CD14-positive monocyte (primary cell): ENCODE data around the gene FAM236C. TPM values are rescaled to one million over a fixed set of nuclear protein-coding genes. Genes with fewer than 3 reads are reported as not detected.
"Not testable (repeated sequence)": the region's sequence is repeated elsewhere in the genome, so short reads cannot be mapped to it uniquely, and the experiment has no call there.

Experiments
- DNase-seq, 3 donors: peaks; one replicate each; pipeline ENCODE4 v3.0.0-alpha.2; 2011 to 2022
- H2AFZ ChIP-seq: 2 replicates; pipeline ENCODE4 v1.6.0; 2012; ENCODE audit warnings: mild to moderate bottlenecking, low read depth, low read length, inconsistent platforms; ENCODE audit not compliant: insufficient read depth, poor library complexity, severe bottlenecking
- H3K27ac ChIP-seq, 2 donors: 1 replicate in 1 of 2; 2 replicates in 1 of 2; pipeline ENCODE4 v1.5.1; 2012 to 2013; ENCODE audit warnings: low read length in 2 of 2, control low read depth in 1 of 2, inconsistent platforms in 1 of 2, low read depth in 1 of 2, mild to moderate bottlenecking in 1 of 2
- H3K27me3 ChIP-seq, 2 donors: one replicate each; pipeline versions ENCODE4 v1.6.0 to v1.6.1; 2011 to 2013; ENCODE audit warnings: low read length in 2 of 2; ENCODE audit not compliant: control insufficient read depth in 2 of 2, insufficient read depth in 2 of 2
- H3K36me3 ChIP-seq, 2 donors: replicated peaks in 1 of 2; 1 replicate in 1 of 2; 2 replicates in 1 of 2; pipeline versions ENCODE4 v1.5.1 to v1.6.1; 2012 to 2013; ENCODE audit warnings: low read length in 2 of 2, control low read depth in 1 of 2, inconsistent platforms in 1 of 2, mild to moderate bottlenecking in 1 of 2; ENCODE audit not compliant: insufficient read depth in 2 of 2, control insufficient read depth in 1 of 2
- H3K4me1 ChIP-seq, 2 donors: 1 replicate in 1 of 2; 2 replicates in 1 of 2; pipeline versions ENCODE4 v1.5.1 to v1.6.1; 2012 to 2013; ENCODE audit warnings: low read length in 2 of 2, control low read depth in 1 of 2, inconsistent platforms in 1 of 2, mild to moderate bottlenecking in 1 of 2, moderate library complexity in 1 of 2; ENCODE audit not compliant: insufficient read depth in 2 of 2, control insufficient read depth in 1 of 2
- H3K4me2 ChIP-seq: replicated peaks from 2 replicates; pipeline ENCODE3; 2012; ENCODE audit warnings: low read length, moderate library complexity, mild to moderate bottlenecking; ENCODE audit not compliant: poor library complexity, severe bottlenecking; ENCODE audit errors: extremely low read depth
- H3K4me3 ChIP-seq, 3 experiments: fragments of 200-600 bp in 1 of 3; sonication (generic) in 1 of 3; replicated peaks in 1 of 3; 1 replicate in 2 of 3; 2 replicates in 1 of 3; pipeline ENCODE4 v1.5.1; 2011 to 2013; ENCODE audit warnings: low read length in 3 of 3, mild to moderate bottlenecking in 3 of 3, control low read depth in 2 of 3, low read depth in 2 of 3, inconsistent platforms in 1 of 3, moderate library complexity in 1 of 3
- H3K79me2 ChIP-seq: 2 replicates; pipeline ENCODE4 v1.6.0; 2012; ENCODE audit warnings: mild to moderate bottlenecking, control low read depth, inconsistent platforms, low read length, moderate library complexity; ENCODE audit not compliant: insufficient read depth
- H3K9ac ChIP-seq: 2 replicates; pipeline ENCODE4 v1.6.0; 2017; ENCODE audit warnings: low read length, mild to moderate bottlenecking; ENCODE audit not compliant: insufficient read depth, poor library complexity, severe bottlenecking
- H3K9me3 ChIP-seq, 2 donors: replicated peaks in 1 of 2; 1 replicate in 1 of 2; 2 replicates in 1 of 2; pipeline versions ENCODE4 v1.5.1 to v1.6.1; 2012 to 2013; ENCODE audit warnings: low read length in 2 of 2, control low read depth in 1 of 2; ENCODE audit not compliant: control insufficient read depth in 1 of 2, insufficient read depth in 1 of 2
- H4K20me1 ChIP-seq: 2 replicates; pipeline ENCODE4 v1.6.0; 2012; ENCODE audit warnings: mild to moderate bottlenecking, low read length, control low read depth, moderate library complexity; ENCODE audit not compliant: insufficient read depth
- H3K27ac Mint-ChIP-seq, 7 donors: one replicate each; pipeline ENCODE4 v1.8.0; 2020; ENCODE audit warnings: mild to moderate bottlenecking in 7 of 7, mixed read lengths in 7 of 7, moderate library complexity in 6 of 7, inconsistent platforms in 2 of 7
- H3K27me3 Mint-ChIP-seq, 3 donors: one replicate each; pipeline ENCODE4 v1.8.0; 2021 to 2022; ENCODE audit warnings: low read depth in 3 of 3, mild to moderate bottlenecking in 3 of 3, mixed read lengths in 3 of 3, moderate library complexity in 3 of 3, inconsistent platforms in 1 of 3
- H3K36me3 Mint-ChIP-seq, 2 donors: one replicate each; pipeline ENCODE4 v1.8.0; 2020; ENCODE audit warnings: mixed read lengths in 2 of 2, inconsistent platforms in 1 of 2, mild to moderate bottlenecking in 1 of 2
- H3K4me1 Mint-ChIP-seq: one replicate; pipeline ENCODE4 v1.8.0; 2020; ENCODE audit warnings: mild to moderate bottlenecking, mixed read lengths
- H3K4me3 Mint-ChIP-seq, 2 donors: one replicate each; pipeline ENCODE4 v1.8.0; 2020; ENCODE audit warnings: mild to moderate bottlenecking in 2 of 2, mixed read lengths in 2 of 2, moderate library complexity in 1 of 2
- H3K9me3 Mint-ChIP-seq, 7 donors: one replicate each; pipeline ENCODE4 v1.8.0; 2020 to 2022; ENCODE audit warnings: mixed read lengths in 7 of 7, mild to moderate bottlenecking in 6 of 7, moderate library complexity in 6 of 7, inconsistent platforms in 2 of 7
- WGBS: methylation state at CpG from one replicate; pipeline ENCODE4 v1.1.5; 2013; ENCODE audit warnings: missing lambda C conversion rate; ENCODE audit not compliant: insufficient coverage; 5-methylcytosine and 5-hydroxymethylcytosine counted together
- intact Hi-C, 2 donors: fragments of 100-400 bp; cut with micrococcal nuclease; formaldehyde crosslinking; loops; one replicate each; pipeline versions ENCODE4 v1.15.0 to v1.15.1; 2023
- polyA plus RNA-seq, 3 donors: library from polyadenylated mRNA; depleted of rRNA in 1 of 3; unstranded in 2 of 3; stranded (reverse) in 1 of 3; fragments of 300-500 nt in 2 of 3; fragments of >200 nt in 1 of 3; fragmentation: Illumina TruSeq in 2 of 3; gene quantifications; 1 replicate in 2 of 3; 2 replicates in 1 of 3; pipeline ENCODE4 v1.2.3, GENCODE V29; 2012 to 2021

Gene FAM236C
- polyA plus RNA-seq, 3 donors = not detected

- H3K9me3 ChIP-seq, H3K9me3 Mint-ChIP-seq, H3K4me1 ChIP-seq, H3K27ac ChIP-seq, H3K9ac ChIP-seq, H3K4me2 ChIP-seq, intact Hi-C loops, H3K4me1 Mint-ChIP-seq, H3K27me3 ChIP-seq, DNase-seq, H3K36me3 ChIP-seq, H3K27me3 Mint-ChIP-seq, H3K4me3 Mint-ChIP-seq, H3K4me3 ChIP-seq, H3K27ac Mint-ChIP-seq, H4K20me1 ChIP-seq, H3K79me2 ChIP-seq, H3K36me3 Mint-ChIP-seq, H2AFZ ChIP-seq: not testable (repeated sequence)
- WGBS = no CpG with 5 or more reads among the region's 6 CpGs
Observed at GRCh38 chrX:72942272-72942671, 29.9 kb downstream of the FAM236C start.

GRCh38 chrX:72943035-72943818 is 30.8 kb downstream of the FAM236C start:
- H3K36me3 ChIP-seq, H3K9ac ChIP-seq, H3K27me3 ChIP-seq, H3K4me1 ChIP-seq, H3K4me2 ChIP-seq, H3K36me3 Mint-ChIP-seq, H2AFZ ChIP-seq, H3K79me2 ChIP-seq, H3K4me3 ChIP-seq, H3K9me3 ChIP-seq, H3K27me3 Mint-ChIP-seq, H4K20me1 ChIP-seq, intact Hi-C loops, H3K4me1 Mint-ChIP-seq, H3K4me3 Mint-ChIP-seq, H3K27ac Mint-ChIP-seq, H3K9me3 Mint-ChIP-seq, DNase-seq, H3K27ac ChIP-seq: not testable (repeated sequence)
- no CpG with 5 or more reads among the region's 44 CpGs for WGBS

GRCh38 chrX:72943819-72944169 is 31.4 kb downstream of the FAM236C start, which contains the start of gene DMRTC1:
Gene DMRTC1 (minus strand): TSS chrX:72943837. CDS start chrX:72875694, 68,143 bp downstream.
- H3K9me3 Mint-ChIP-seq, H3K27me3 Mint-ChIP-seq, H3K36me3 ChIP-seq, H2AFZ ChIP-seq, H3K4me1 Mint-ChIP-seq, H3K4me3 Mint-ChIP-seq, H4K20me1 ChIP-seq, H3K36me3 Mint-ChIP-seq, H3K4me3 ChIP-seq, H3K9me3 ChIP-seq, DNase-seq, H3K27ac Mint-ChIP-seq, H3K27me3 ChIP-seq, intact Hi-C loops, H3K27ac ChIP-seq, H3K79me2 ChIP-seq, H3K4me1 ChIP-seq, H3K9ac ChIP-seq, H3K4me2 ChIP-seq: not testable (repeated sequence)
- no CpG with 5 or more reads among the region's 15 CpGs for WGBS

- H3K9ac ChIP-seq, H3K4me1 Mint-ChIP-seq, H3K4me3 Mint-ChIP-seq, H3K27ac ChIP-seq, intact Hi-C loops, DNase-seq, H3K9me3 ChIP-seq, H3K36me3 ChIP-seq, H3K27me3 ChIP-seq, H3K36me3 Mint-ChIP-seq, H3K27me3 Mint-ChIP-seq, H3K4me3 ChIP-seq, H3K4me1 ChIP-seq, H3K9me3 Mint-ChIP-seq, H4K20me1 ChIP-seq, H2AFZ ChIP-seq, H3K27ac Mint-ChIP-seq, H3K4me2 ChIP-seq, H3K79me2 ChIP-seq: not testable (repeated sequence)
- no CpG with 5 or more reads among the region's 9 CpGs for WGBS
Observed at GRCh38 chrX:72959971-72960370, 47.6 kb downstream of the FAM236C start.
